ENCODE measurements around the gene MUC5AC. TPM values are rescaled to one million over a fixed set of nuclear protein-coding genes. Genes with fewer than 3 reads are reported as not detected.

Gene MUC5AC
- total and polyA plus RNA-seq, 4 donors = not detected

- TF ChIP-seq SP1 (IDR thresholded peaks at IDR 0.05) (no peak), YY1 (IDR thresholded peaks at IDR 0.05) (no peak), FOXA1 (IDR thresholded peaks at IDR 0.05) (no peak), EGR1 (IDR thresholded peaks at IDR 0.05; ENCODE audit: low read depth in 2 of 2) (no peak), ATF3 (IDR thresholded peaks at IDR 0.05) (no peak), HNF4G (IDR thresholded peaks at IDR 0.05) (no peak), NR2F2 (IDR thresholded peaks at IDR 0.05) (no peak), JUND (IDR thresholded peaks at IDR 0.05) (no peak), RAD21 (IDR thresholded peaks at IDR 0.05) (no peak), HNF4A (conservative IDR thresholded peaks at IDR 0.05) (no peak), RXRA (IDR thresholded peaks at IDR 0.05) (no peak), TAF1 (conservative IDR thresholded peaks at IDR 0.05) (no peak), GABPA (IDR thresholded peaks at IDR 0.05 in 1 of 2, conservative IDR thresholded peaks at IDR 0.05 in 1 of 2) (no peak)
- TF ChIP-seq, protein P1, sequence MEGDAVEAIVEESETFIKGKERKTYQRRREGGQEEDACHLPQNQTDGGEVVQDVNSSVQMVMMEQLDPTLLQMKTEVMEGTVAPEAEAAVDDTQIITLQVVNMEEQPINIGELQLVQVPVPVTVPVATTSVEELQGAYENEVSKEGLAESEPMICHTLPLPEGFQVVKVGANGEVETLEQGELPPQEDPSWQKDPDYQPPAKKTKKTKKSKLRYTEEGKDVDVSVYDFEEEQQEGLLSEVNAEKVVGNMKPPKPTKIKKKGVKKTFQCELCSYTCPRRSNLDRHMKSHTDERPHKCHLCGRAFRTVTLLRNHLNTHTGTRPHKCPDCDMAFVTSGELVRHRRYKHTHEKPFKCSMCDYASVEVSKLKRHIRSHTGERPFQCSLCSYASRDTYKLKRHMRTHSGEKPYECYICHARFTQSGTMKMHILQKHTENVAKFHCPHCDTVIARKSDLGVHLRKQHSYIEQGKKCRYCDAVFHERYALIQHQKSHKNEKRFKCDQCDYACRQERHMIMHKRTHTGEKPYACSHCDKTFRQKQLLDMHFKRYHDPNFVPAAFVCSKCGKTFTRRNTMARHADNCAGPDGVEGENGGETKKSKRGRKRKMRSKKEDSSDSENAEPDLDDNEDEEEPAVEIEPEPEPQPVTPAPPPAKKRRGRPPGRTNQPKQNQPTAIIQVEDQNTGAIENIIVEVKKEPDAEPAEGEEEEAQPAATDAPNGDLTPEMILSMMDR (IDR thresholded peaks at IDR 0.05; ENCODE audit: low read depth, low read length, missing input control) = no peak
- TF ChIP-seq, protein P2, sequence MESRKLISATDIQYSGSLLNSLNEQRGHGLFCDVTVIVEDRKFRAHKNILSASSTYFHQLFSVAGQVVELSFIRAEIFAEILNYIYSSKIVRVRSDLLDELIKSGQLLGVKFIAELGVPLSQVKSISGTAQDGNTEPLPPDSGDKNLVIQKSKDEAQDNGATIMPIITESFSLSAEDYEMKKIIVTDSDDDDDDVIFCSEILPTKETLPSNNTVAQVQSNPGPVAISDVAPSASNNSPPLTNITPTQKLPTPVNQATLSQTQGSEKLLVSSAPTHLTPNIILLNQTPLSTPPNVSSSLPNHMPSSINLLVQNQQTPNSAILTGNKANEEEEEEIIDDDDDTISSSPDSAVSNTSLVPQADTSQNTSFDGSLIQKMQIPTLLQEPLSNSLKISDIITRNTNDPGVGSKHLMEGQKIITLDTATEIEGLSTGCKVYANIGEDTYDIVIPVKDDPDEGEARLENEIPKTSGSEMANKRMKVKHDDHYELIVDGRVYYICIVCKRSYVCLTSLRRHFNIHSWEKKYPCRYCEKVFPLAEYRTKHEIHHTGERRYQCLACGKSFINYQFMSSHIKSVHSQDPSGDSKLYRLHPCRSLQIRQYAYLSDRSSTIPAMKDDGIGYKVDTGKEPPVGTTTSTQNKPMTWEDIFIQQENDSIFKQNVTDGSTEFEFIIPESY (IDR thresholded peaks at IDR 0.05) = no peak
- TF ChIP-seq, protein P3, sequence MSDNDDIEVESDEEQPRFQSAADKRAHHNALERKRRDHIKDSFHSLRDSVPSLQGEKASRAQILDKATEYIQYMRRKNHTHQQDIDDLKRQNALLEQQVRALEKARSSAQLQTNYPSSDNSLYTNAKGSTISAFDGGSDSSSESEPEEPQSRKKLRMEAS (IDR thresholded peaks at IDR 0.05) = no peak
- TF ChIP-seq, protein P4, sequence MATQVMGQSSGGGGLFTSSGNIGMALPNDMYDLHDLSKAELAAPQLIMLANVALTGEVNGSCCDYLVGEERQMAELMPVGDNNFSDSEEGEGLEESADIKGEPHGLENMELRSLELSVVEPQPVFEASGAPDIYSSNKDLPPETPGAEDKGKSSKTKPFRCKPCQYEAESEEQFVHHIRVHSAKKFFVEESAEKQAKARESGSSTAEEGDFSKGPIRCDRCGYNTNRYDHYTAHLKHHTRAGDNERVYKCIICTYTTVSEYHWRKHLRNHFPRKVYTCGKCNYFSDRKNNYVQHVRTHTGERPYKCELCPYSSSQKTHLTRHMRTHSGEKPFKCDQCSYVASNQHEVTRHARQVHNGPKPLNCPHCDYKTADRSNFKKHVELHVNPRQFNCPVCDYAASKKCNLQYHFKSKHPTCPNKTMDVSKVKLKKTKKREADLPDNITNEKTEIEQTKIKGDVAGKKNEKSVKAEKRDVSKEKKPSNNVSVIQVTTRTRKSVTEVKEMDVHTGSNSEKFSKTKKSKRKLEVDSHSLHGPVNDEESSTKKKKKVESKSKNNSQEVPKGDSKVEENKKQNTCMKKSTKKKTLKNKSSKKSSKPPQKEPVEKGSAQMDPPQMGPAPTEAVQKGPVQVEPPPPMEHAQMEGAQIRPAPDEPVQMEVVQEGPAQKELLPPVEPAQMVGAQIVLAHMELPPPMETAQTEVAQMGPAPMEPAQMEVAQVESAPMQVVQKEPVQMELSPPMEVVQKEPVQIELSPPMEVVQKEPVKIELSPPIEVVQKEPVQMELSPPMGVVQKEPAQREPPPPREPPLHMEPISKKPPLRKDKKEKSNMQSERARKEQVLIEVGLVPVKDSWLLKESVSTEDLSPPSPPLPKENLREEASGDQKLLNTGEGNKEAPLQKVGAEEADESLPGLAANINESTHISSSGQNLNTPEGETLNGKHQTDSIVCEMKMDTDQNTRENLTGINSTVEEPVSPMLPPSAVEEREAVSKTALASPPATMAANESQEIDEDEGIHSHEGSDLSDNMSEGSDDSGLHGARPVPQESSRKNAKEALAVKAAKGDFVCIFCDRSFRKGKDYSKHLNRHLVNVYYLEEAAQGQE (IDR thresholded peaks at IDR 0.05) = no peak
- Histone ChIP-seq H3K27me3 (ENCODE audit: control insufficient read depth in 4 of 4, insufficient read depth in 4 of 4, low read length in 3 of 4) (no peaks in the 10 kb centered on the region), H3K36me3 (ENCODE audit: control insufficient read depth in 4 of 4, insufficient read depth in 3 of 4, low read depth in 1 of 4, low read length in 3 of 4) (no peaks in the 10 kb centered on the region), H3K4me1 (ENCODE audit: control insufficient read depth in 4 of 4, insufficient read depth in 4 of 4, low read length in 3 of 4) (no peaks in the 10 kb centered on the region), H3K27ac (ENCODE audit: low read depth in 1 of 2, low read length in 2 of 2) (no peak overlapping the region), H3K4me3 (ENCODE audit: low read depth in 1 of 3, low read length in 3 of 3) (no peak overlapping the region), H3K9ac (ENCODE audit: low read depth in 1 of 2, low read length in 2 of 2) (no peak overlapping the region), H3K9me3 (ENCODE audit: control insufficient read depth in 4 of 4, low read length in 3 of 4) (no peaks in the 10 kb centered on the region)
- no peak for DNase-seq (ENCODE audit: low spot score)
- WGBS = 90% methylated on average over 11 of the region's 11 CpGs
Observed at GRCh38 chr11:1168256-1168655, 10.5 kb downstream of the MUC5AC start.
